SH-SY5Y (cell line): Measurements from ENCODE around the gene SIK3.

Experiments
- GATA2 ChIP-seq: IDR thresholded peaks from 2 replicates; pipeline ENCODE4 v1.6.1; 2011; ENCODE audit warnings: mild to moderate bottlenecking, low read depth, low read length
- GATA3 ChIP-seq: IDR thresholded peaks from 2 replicates; pipeline ENCODE4 v1.6.1; 2011; ENCODE audit warnings: low read depth, mild to moderate bottlenecking, low read length, moderate library complexity

SIK3 gene

DNA sequence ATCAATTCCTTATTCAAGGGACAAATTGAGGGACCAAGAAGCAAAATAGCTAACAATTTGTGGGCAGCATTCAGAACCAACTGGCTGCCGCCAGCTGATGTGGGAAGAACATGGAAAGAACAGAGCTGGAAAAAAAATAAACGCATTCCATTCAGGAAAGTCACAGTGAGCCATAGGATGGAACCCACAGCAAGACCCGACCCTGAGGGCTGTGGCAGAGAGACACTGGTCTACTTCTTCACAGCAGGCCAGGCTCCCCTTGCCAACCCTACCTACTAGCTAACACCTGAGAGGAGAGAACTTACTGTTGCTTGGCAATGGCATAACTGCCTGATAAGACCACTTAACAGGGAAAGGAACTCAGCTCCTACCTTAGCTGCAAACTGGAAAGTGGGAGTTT is 137.3 kb downstream of the SIK3 start:
- TF ChIP-seq GATA3 (no peak), GATA2 (no peak)

- TF ChIP-seq GATA2 = no peak
- no peak for TF ChIP-seq GATA3
Observed at GRCh38 chr11:116958246-116958645, 140.0 kb downstream of the SIK3 start.

GRCh38 chr11:116955949-116956348 is 142.3 kb downstream of the SIK3 start:
- TF ChIP-seq GATA2 (no peak), GATA3 (no peak)

- no peak for TF ChIP-seq GATA3
- no peak for TF ChIP-seq GATA2
Observed at GRCh38 chr11:116955548-116955947, 142.7 kb downstream of the SIK3 start.

GRCh38 chr11:116953530-116954285 is 144.5 kb downstream of the SIK3 start:
- TF ChIP-seq GATA3 = no peak
- TF ChIP-seq GATA2 = no peak

DNA sequence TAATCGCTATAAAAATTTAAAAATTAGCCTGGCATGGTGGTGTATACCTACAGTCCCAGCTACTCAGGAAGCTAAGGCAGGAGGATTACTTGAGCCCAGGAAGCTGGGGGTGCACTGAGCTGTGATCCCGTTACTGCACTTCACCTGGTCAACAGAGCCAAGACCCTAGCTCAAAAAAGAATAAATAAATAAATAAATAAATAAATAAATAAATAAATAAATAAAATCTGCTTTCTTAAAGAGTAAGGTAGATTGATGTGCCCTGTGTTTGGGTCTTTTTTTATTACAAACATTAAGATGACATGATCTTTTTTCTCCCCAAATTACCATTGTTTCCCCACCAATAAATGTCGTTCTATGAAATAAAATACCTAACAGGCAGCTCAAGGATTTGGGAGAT is 146.5 kb downstream of the SIK3 start:
- TF ChIP-seq GATA2 = no peak
- no peak for TF ChIP-seq GATA3

GRCh38 chr11:116950210-116950609 is 148.0 kb downstream of the SIK3 start:
- no peak for TF ChIP-seq GATA2
- TF ChIP-seq GATA3 = no peak

DNA sequence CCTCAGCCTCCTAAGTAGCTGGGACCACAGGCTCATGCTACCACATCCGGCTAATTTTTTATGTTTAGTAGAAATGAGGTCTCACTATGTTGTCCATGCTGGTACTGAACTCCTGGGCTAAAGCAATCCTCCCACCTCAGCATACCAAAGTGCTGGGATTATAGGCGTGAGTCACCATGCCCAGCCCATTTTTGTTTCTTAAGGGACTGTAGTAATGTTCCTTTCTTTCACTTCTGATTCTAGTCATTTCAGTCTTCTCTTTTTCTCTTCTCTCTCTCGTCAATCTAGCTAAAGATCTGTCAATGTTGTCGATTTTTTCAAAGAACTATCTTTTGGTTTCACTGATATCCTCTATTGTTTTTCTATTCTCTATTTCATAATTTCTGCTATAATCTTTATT is 149.8 kb downstream of the SIK3 start:
- no peak for TF ChIP-seq GATA3
- no peak for TF ChIP-seq GATA2

- TF ChIP-seq GATA3 (no peak), GATA2 (no peak)
Observed at GRCh38 chr11:116946414-116946813, 151.8 kb downstream of the SIK3 start.

GRCh38 chr11:116939499-116939898 is 158.7 kb downstream of the SIK3 start:
- TF ChIP-seq GATA2 = no peak
- no peak for TF ChIP-seq GATA3

DNA sequence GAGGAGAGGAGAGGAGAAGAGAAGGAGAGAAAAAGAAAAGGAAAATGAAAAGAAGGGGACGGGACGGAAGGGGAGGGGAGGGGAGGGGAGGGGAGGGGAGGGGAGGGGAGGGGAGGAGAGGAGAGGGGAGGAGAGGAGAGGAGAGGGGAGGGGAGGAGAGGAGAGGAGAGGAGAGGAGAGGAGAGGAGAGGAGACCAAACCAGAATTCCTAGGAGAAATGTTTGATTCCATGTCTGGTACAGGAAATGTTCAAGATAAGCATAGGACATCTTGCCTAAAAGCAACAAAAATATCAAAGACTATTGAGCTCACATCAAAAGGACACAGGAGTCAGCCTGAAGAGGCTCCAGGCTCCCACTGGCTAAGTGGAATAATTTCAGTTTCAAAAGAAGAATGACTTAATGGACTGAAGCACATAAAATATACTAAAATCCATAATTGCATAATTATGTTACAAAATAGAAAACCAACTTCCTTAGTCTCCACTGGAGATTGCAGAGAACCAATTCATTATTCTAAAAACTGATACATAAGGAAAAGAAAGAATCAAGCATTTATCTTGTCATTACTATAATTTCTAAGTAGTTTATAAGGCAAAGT is 159.7 kb downstream of the SIK3 start:
- no peak for TF ChIP-seq GATA3
- no peak for TF ChIP-seq GATA2

GRCh38 chr11:116936754-116937446 is 161.3 kb downstream of the SIK3 start:
- TF ChIP-seq GATA2 (no peak), GATA3 (no peak)

- TF ChIP-seq GATA3 = no peak
- no peak for TF ChIP-seq GATA2
Observed at GRCh38 chr11:116935514-116935913, 162.7 kb downstream of the SIK3 start.

GRCh38 chr11:116935089-116935488 is 163.1 kb downstream of the SIK3 start:
- TF ChIP-seq GATA3 = no peak
- no peak for TF ChIP-seq GATA2

DNA sequence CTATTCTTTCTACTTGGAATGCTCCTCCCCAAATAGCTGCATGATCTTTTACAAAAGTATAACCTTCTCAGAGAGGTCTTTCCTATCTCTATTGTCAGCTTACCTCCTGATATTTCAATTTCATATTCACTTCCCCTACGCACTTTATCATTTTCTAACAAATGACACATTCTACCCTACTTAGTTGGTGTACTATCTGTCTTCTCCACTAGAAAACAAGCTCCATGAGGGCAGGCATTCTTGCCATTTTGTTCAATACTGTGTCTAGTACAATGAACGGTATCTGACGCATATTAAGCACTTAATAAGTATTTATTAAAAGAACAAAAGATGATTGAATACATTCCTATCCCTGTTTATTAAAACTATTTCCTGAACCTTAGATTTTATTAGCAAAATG is 164.3 kb downstream of the SIK3 start:
- no peak for TF ChIP-seq GATA3
- no peak for TF ChIP-seq GATA2
